OCI-LY1 (cell line): Measurements from ENCODE around the gene PDE4D.

Source experiments
- EZH2 ChIP-seq: fragments of 200-600 bp; sonication (generic), shearing (Covaris generic); IDR thresholded peaks from 2 replicates; pipeline ENCODE4 v1.8.0; 2017; ENCODE audit warnings: borderline replicate concordance, mixed run types, mild to moderate bottlenecking, antibody characterized with exemption, low read length, moderate library complexity, mixed read lengths
- TF ChIP-seq, protein P1 (sequence below): fragments of 200-600 bp; sonication (generic), shearing (Covaris generic); IDR thresholded peaks from 2 replicates; pipeline ENCODE4 v1.5.1; 2017; ENCODE audit warnings: mild to moderate bottlenecking, antibody characterized with exemption, low read length, moderate library complexity, mixed read lengths

GRCh38 chr5:59390989-59391388, 502.5 kb downstream of the PDE4D start:
- TF ChIP-seq, protein P1, sequence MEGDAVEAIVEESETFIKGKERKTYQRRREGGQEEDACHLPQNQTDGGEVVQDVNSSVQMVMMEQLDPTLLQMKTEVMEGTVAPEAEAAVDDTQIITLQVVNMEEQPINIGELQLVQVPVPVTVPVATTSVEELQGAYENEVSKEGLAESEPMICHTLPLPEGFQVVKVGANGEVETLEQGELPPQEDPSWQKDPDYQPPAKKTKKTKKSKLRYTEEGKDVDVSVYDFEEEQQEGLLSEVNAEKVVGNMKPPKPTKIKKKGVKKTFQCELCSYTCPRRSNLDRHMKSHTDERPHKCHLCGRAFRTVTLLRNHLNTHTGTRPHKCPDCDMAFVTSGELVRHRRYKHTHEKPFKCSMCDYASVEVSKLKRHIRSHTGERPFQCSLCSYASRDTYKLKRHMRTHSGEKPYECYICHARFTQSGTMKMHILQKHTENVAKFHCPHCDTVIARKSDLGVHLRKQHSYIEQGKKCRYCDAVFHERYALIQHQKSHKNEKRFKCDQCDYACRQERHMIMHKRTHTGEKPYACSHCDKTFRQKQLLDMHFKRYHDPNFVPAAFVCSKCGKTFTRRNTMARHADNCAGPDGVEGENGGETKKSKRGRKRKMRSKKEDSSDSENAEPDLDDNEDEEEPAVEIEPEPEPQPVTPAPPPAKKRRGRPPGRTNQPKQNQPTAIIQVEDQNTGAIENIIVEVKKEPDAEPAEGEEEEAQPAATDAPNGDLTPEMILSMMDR: no peak
- TF ChIP-seq EZH2: no peak
